HepG2 (cell line): ENCODE measurements around the gene ZNF211. TPM values are rescaled to one million over a fixed set of nuclear protein-coding genes. Genes with fewer than 3 reads are reported as not detected.
A peak's percentile ranks its signal among the peaks of the same experiment; 100 is the strongest.

ENCODE experiments used
- ARID5B ChIP-seq: IDR thresholded peaks from 2 replicates; pipeline ENCODE4 v1.4.0; 2020; ENCODE audit warnings: mild to moderate bottlenecking, missing genetic modification reagents
- IRF1 ChIP-seq: sonication (generic); formaldehyde crosslinking; IDR thresholded peaks from 2 replicates; pipeline ENCODE4 v1.4.0; 2020; ENCODE audit warnings: low read depth, mild to moderate bottlenecking, missing genetic modification reagents
- MIXL1 ChIP-seq: IDR thresholded peaks from 2 replicates; pipeline ENCODE4 v1.6.1; 2016
- NFYB ChIP-seq: sonication (generic); formaldehyde crosslinking; IDR thresholded peaks from 2 replicates; pipeline ENCODE4 v1.4.0; 2020; ENCODE audit warnings: missing genetic modification reagents
- PHF20 ChIP-seq: sonication (generic); formaldehyde crosslinking; IDR thresholded peaks from 2 replicates; pipeline ENCODE4 v1.5.0; 2020; ENCODE audit warnings: mild to moderate bottlenecking, missing genetic modification reagents
- POGK ChIP-seq: sonication (generic); formaldehyde crosslinking; conservative IDR thresholded peaks from 2 replicates; pipeline ENCODE4 v1.8.0; 2022; ENCODE audit warnings: mild to moderate bottlenecking, moderate library complexity, missing genetic modification reagents
- POLR2A ChIP-seq, 2 experiments: IDR thresholded peaks; 2 replicates each; pipeline ENCODE4 v1.6.1; 2011; ENCODE audit warnings: low read depth in 2 of 2, low read length in 2 of 2, mild to moderate bottlenecking in 1 of 2, moderate library complexity in 1 of 2; ENCODE audit not compliant: insufficient read depth in 1 of 2
- RFX1 ChIP-seq: fragments of 450-650 bp; IDR thresholded peaks from 2 replicates; pipeline ENCODE4 v1.6.1; 2017
- SALL2 ChIP-seq: sonication (generic); formaldehyde crosslinking; IDR thresholded peaks from 2 replicates; pipeline ENCODE4 v1.8.1; 2023; ENCODE audit warnings: mild to moderate bottlenecking, missing genetic modification reagents, inconsistent platforms
- TAF15 ChIP-seq: fragments of 200-400 bp; formaldehyde crosslinking; IDR thresholded peaks from one replicate; pipeline ENCODE4 v1.6.1; 2018; ENCODE audit warnings: mild to moderate bottlenecking, low read depth, low read length; ENCODE audit not compliant: poor library complexity, severe bottlenecking
- TBL1XR1 ChIP-seq: fragments of 150-350 bp; IDR thresholded peaks from 2 replicates; pipeline ENCODE4 v1.6.1; 2014; ENCODE audit warnings: borderline replicate concordance, low read length; ENCODE audit not compliant: partially characterized antibody
- THAP9 ChIP-seq: sonication (generic); formaldehyde crosslinking; IDR thresholded peaks from 2 replicates; pipeline ENCODE4; 2020; ENCODE audit warnings: missing genetic modification reagents, mild to moderate bottlenecking, borderline replicate concordance
- ZFYVE20 ChIP-seq: sonication (generic); formaldehyde crosslinking; IDR thresholded peaks from 2 replicates; pipeline ENCODE4 v1.8.0; 2023; ENCODE audit warnings: low read depth, mild to moderate bottlenecking, moderate library complexity, missing genetic modification reagents, borderline replicate concordance
- ZNF10 ChIP-seq: sonication (generic); formaldehyde crosslinking; IDR thresholded peaks from 2 replicates; pipeline ENCODE4 v1.4.0; 2020; ENCODE audit warnings: mild to moderate bottlenecking, low read depth, missing genetic modification reagents, borderline replicate concordance
- ZNF33A ChIP-seq: sonication (generic); formaldehyde crosslinking; IDR thresholded peaks from 2 replicates; pipeline ENCODE4 v1.5.1; 2020; ENCODE audit warnings: missing genetic modification reagents, mild to moderate bottlenecking, moderate library complexity, borderline replicate concordance
- ZNF562 ChIP-seq: sonication (generic); formaldehyde crosslinking; IDR thresholded peaks from 2 replicates; pipeline ENCODE4 v1.8.0; 2022; ENCODE audit warnings: missing genetic modification reagents, borderline replicate concordance
- ZNF619 ChIP-seq: sonication (generic); formaldehyde crosslinking; IDR thresholded peaks from 2 replicates; pipeline ENCODE4 v1.4.0; 2020; ENCODE audit warnings: mild to moderate bottlenecking, missing genetic modification reagents
- ZNF777 ChIP-seq: sonication (generic); formaldehyde crosslinking; IDR thresholded peaks from 2 replicates; pipeline ENCODE4 v1.4.0; 2020; ENCODE audit warnings: missing genetic modification reagents
- ZSCAN25 ChIP-seq: sonication (generic); formaldehyde crosslinking; IDR thresholded peaks from 2 replicates; pipeline ENCODE4 v1.8.0; 2022; ENCODE audit warnings: mild to moderate bottlenecking, missing genetic modification reagents
- polyA plus RNA-seq, 8 experiments: library from polyadenylated mRNA; depleted of rRNA in 3 of 8; stranded (reverse) in 7 of 8; unstranded in 1 of 8; fragments of >200 nt; fragmentation: Illumina TruSeq in 4 of 8; extraction: Trizol in 4 of 8; gene quantifications; 2 replicates each; pipeline versions ENCODE4 v1.2.1 to v1.2.3, GENCODE V29; 2011 to 2016; ENCODE audit warnings: low read depth in 4 of 8, missing spikeins in 1 of 8, mixed read lengths in 1 of 8; ENCODE audit not compliant: insufficient read depth in 1 of 8
- total RNA-seq, 5 experiments: library from RNA; depleted of rRNA; stranded (reverse); fragments of >200 nt; fragmentation: Illumina TruSeq; extraction: Trizol; gene quantifications; 2 replicates each; pipeline ENCODE4 v1.2.3, GENCODE V29; 2016; ENCODE audit warnings: low read depth in 1 of 5

Gene ZNF211
- total and polyA plus RNA-seq, 2 of the 13 experiments (the other 11 are each of a cell fraction or from before 2014, with no cell fraction given) = 9.9 to 11.2 TPM

- no peak for TF ChIP-seq ZNF10
- peak in 1 of 2 experiments; percentile 60; a peak in 1 of 4 replicates for TF ChIP-seq POLR2A (IDR thresholded peaks at IDR 0.05; ENCODE audit: insufficient read depth in 1 of 2, low read depth in 2 of 2, low read length in 2 of 2)
- no peak for TF ChIP-seq RFX1
- peak; percentile 36 for TF ChIP-seq ARID5B (CRISPR knock-in tag)
- TF ChIP-seq IRF1 = no peak
- no peak for TF ChIP-seq NFYB (CRISPR knock-in tag)
- TF ChIP-seq TAF15 = no peak
- no peak for TF ChIP-seq ZSCAN25 (CRISPR knock-in tag)
- TF ChIP-seq SALL2 (CRISPR knock-in tag) = 0 out of 2 replicates have a peak, but pooled peaks have one; percentile 47
- 0 out of 2 replicates have a peak, but pooled peaks have one; percentile 36 for TF ChIP-seq ZFYVE20 (CRISPR knock-in tag)
- TF ChIP-seq PHF20 (CRISPR knock-in tag) = peak; percentile 46; the same call in 1 of the 2 replicates
- no peak for TF ChIP-seq TBL1XR1
- no peak for TF ChIP-seq ZNF562 (CRISPR knock-in tag)
- TF ChIP-seq ZNF33A (CRISPR knock-in tag) = no peak
- TF ChIP-seq ZNF619 (CRISPR knock-in tag) = no peak; the same call in 1 of the 2 replicates
- TF ChIP-seq THAP9 (CRISPR knock-in tag) = peak; percentile 74; the same call in 1 of the 2 replicates
- TF ChIP-seq MIXL1 (CRISPR knock-in tag) = 0 out of 2 replicates have a peak, but pooled peaks have one; percentile 26
- TF ChIP-seq ZNF777 (CRISPR knock-in tag) = no peak
- 0 out of 2 replicates have a peak, but pooled peaks have one; percentile 22 for TF ChIP-seq POGK (CRISPR knock-in tag)
These were observed 31.5 kb downstream of the ZNF211 start (continued) for GRCh38 chr19:57664269-57665127.
